ENCODE data around the gene CD180. TPM values are rescaled to one million over a fixed set of nuclear protein-coding genes. Genes with fewer than 3 reads are reported as not detected.
A peak's percentile ranks its signal among the peaks of the same experiment; 100 is the strongest.

The CD180 gene
- total and polyA plus RNA-seq, 11 donors, result 0.08 to 7.7 (median 0.32) TPM

DNA sequence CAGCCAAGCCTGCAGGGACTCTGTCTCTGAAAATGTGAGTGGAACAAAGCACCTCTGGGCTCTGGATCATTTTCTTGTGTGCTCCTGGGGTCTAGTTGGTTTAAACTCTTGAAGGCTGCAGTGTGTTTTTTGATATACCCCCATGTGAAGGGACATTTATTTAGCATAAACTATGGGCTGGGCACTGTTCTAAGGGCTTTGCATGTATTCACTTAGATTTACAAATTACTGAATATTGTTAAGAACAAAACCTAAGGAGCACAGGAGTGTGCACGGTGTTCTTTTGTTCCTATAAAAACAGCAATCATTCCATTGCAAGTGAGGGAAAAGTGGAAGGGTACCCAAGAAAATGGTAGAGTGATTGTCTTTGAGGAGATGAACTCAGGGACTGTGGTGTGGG is 20.0 kb upstream of the CD180 start:
- H3K9me3 ChIP-seq, result no peaks in the 10 kb centered on the region
- ATAC-seq (no peak), DNase-seq (no peak)
- H3K27ac ChIP-seq, result peak overlapping the region in 7 of 12 donors; percentile 39 to 86 (median 73)
- intact Hi-C loops (cut with DNase I), result loop anchor here in 2 of 10 donors (10.0 kb wide), 3 partner anchors 232 to 912 kb away; no protein-coding TSS in a partner anchor
- H3K4me3 ChIP-seq, result peak overlapping the region in 2 of 12 donors; percentile 32 to 36
- no peaks in the 10 kb centered on the region for H3K27me3 ChIP-seq
- TF ChIP-seq POLR2A (IDR thresholded peaks at IDR 0.05), result no peak
- TF ChIP-seq, protein P1, sequence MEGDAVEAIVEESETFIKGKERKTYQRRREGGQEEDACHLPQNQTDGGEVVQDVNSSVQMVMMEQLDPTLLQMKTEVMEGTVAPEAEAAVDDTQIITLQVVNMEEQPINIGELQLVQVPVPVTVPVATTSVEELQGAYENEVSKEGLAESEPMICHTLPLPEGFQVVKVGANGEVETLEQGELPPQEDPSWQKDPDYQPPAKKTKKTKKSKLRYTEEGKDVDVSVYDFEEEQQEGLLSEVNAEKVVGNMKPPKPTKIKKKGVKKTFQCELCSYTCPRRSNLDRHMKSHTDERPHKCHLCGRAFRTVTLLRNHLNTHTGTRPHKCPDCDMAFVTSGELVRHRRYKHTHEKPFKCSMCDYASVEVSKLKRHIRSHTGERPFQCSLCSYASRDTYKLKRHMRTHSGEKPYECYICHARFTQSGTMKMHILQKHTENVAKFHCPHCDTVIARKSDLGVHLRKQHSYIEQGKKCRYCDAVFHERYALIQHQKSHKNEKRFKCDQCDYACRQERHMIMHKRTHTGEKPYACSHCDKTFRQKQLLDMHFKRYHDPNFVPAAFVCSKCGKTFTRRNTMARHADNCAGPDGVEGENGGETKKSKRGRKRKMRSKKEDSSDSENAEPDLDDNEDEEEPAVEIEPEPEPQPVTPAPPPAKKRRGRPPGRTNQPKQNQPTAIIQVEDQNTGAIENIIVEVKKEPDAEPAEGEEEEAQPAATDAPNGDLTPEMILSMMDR (IDR thresholded peaks at IDR 0.05), result no peak
- WGBS, 4 donors, result 84 to 100% (median 93%) methylated on average over 1 of the region's 1 CpG
- peaks cover 6 to 34% (median 19%) of the 10 kb centered on the region in 12 donors for H3K4me1 ChIP-seq
- no peaks in the 10 kb centered on the region for H3K36me3 ChIP-seq

DNA sequence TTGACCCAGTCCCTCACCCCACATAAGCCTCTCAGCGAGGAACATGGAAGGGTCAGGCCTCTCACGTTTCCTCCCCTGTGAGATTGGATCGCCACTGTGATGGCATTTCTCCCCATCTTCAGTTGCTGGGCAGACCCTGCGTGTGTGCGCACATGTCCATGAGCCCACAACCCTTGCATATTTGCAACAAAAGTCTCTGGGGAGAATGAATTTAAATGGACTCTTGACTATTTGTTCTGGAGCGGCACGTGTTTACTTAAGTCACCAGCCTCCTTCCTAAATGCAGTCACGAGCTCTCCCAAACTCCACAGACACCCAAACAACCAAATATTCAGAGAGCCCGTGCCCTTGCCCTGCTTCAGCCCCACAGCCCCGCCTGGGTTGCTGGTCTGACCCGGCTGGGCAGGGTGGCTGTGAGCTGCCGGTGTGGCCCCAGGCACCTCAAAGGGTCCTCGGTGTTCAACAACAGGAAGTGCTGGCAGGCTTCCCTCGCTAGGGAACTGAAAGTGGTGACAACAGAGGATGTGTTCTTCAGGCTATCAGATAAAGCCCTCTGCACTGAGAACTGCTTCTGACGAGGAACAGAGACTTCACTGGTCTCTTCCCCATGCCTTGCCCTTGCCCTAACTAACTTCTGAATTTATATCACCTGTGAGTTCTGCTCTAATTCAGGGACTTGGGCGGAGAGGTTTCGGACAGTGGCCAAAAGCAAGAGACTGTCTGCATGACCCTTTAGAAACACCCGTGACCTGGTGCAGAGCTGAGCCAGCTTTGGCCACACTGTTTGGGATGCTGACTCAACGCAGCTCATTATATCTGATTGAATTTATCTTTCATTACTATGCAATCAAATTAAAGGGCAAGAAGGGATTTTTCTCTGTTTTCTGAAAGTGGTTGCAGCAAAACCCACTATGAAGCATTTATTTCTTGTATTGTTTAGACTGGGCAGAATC is 19.2 kb upstream of the CD180 start:
- TF ChIP-seq, protein P1 (IDR thresholded peaks at IDR 0.05), result no peak
- TF ChIP-seq POLR2A (IDR thresholded peaks at IDR 0.05), result no peak
- H3K4me1 ChIP-seq, result peaks cover 6 to 26% (median 19%) of the 10 kb centered on the region in 12 donors
- DNase-seq (peak; percentile 81 to 94 (median 88)), ATAC-seq (peak; percentile 81 to 95 (median 92))
- H3K4me3 ChIP-seq, result peak overlapping the region in 9 of 12 donors; percentile 3 to 36 (median 32)
- intact Hi-C loops (cut with DNase I), result loop anchor here in 2 of 10 donors (10.0 kb wide), 3 partner anchors 231 to 911 kb away; no protein-coding TSS in a partner anchor
- no peaks in the 10 kb centered on the region for H3K9me3 ChIP-seq
- 21 to 24% (median 22%) methylated on average over 16 to 19 of the region's 19 CpGs for WGBS, 4 donors
- H3K27me3 ChIP-seq, result no peaks in the 10 kb centered on the region
- H3K27ac ChIP-seq, result peak overlapping the region in 11 of 12 donors; percentile 11 to 86 (median 61)
- H3K36me3 ChIP-seq, result no peaks in the 10 kb centered on the region

DNA sequence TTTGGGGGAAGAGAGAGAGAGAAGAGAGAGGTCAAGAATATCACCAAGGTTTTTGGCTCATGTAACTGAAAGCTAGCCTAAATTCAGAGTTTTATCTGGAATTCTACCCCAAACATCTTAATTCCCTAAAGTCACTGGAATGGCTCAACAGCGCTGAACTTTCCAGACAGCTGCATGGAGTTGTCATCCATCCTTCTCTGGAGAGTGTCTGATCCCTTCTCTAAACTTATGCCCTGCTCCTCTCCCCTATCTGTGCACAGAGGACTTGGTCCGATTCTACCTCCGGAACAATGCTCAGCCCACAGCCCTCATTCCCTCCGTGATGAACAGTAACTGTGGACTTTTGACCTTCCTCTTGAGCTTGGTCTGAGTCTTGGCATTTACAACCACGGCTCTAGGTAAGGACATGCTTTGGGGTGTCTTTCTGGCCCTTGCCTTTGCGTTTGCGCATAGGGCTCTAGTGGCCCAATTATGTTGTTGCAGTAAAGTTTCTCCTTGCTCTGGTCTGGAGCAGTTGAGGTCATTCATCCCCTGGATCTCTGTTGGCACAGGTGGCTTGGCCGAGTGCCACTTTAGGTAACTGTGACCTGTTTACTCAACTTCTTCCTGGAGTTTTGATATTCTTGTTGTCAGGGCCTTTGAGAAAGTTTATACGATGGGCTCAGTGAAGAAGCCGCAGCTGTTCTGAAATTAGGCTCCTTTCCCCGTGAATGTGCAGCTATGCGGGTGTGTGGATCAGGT is 18.3 kb upstream of the CD180 start:
- intact Hi-C loops (cut with DNase I), result loop anchor here in 3 of 10 donors (5.0 to 10.0 kb wide), 4 partner anchors 230 to 910 kb away; no protein-coding TSS in a partner anchor
- no peak overlapping the region for H3K4me3 ChIP-seq
- TF ChIP-seq, protein P1 (IDR thresholded peaks at IDR 0.05), result no peak
- TF ChIP-seq POLR2A (IDR thresholded peaks at IDR 0.05), result no peak
- H3K4me1 ChIP-seq, result peaks cover 6 to 25% (median 19%) of the 10 kb centered on the region in 12 donors
- WGBS, 4 donors, result 81 to 91% (median 88%) methylated on average over 12 of the region's 12 CpGs
- no peaks in the 10 kb centered on the region for H3K9me3 ChIP-seq
- ATAC-seq (peak in 2 of 4 donors; percentile 11 to 19), DNase-seq (no peak)
- H3K36me3 ChIP-seq, result no peaks in the 10 kb centered on the region
- no peaks in the 10 kb centered on the region for H3K27me3 ChIP-seq
- peak overlapping the region in 8 of 12 donors; percentile 39 to 86 (median 72) for H3K27ac ChIP-seq

Data from heart left ventricle (tissue), 16 donors.